HG02973 (cell line): Measurements from ENCODE around the gene AGPAT3.
"Not testable (repeated sequence)": the region's sequence is repeated elsewhere in the genome, so short reads cannot be mapped to it uniquely, and the experiment has no call there.

Experiments
- ATAC-seq: cut with Tn5 transposase; IDR thresholded peaks from one replicate; pipeline ENCODE4 v1.9.1; 2021; ENCODE audit warnings: moderate library complexity; ENCODE audit not compliant: unreplicated experiment

AGPAT3 gene

GRCh38 chr21:43864962-43865539, at the start of gene AGPAT3:
Gene AGPAT3 (plus strand): TSS chr21:43865223. CDS start chr21:43959682, 94,459 bp downstream.
- ATAC-seq: no peak

- ATAC-seq: no peak
Measured at GRCh38 chr21:43815991-43816390, 49.0 kb upstream of the AGPAT3 start.

- no peak for ATAC-seq
Measured at GRCh38 chr21:43816611-43817071, 48.4 kb upstream of the AGPAT3 start.

GRCh38 chr21:43817157-43818086, 47.6 kb upstream of the AGPAT3 start:
- ATAC-seq: no peak

- no peak for ATAC-seq
Measured at GRCh38 chr21:43818685-43819084, 46.3 kb upstream of the AGPAT3 start.

- no peak for ATAC-seq
Measured at GRCh38 chr21:43819511-43820405, 45.3 kb upstream of the AGPAT3 start.

- no peak for ATAC-seq
Measured at GRCh38 chr21:43820466-43820865, 44.6 kb upstream of the AGPAT3 start.

- ATAC-seq: not testable (repeated sequence)
Measured at GRCh38 chr21:43822166-43822565, 42.9 kb upstream of the AGPAT3 start.

GRCh38 chr21:43822741-43823140, 42.3 kb upstream of the AGPAT3 start:
- ATAC-seq: not testable (repeated sequence)

GRCh38 chr21:43824333-43825241, 40.4 kb upstream of the AGPAT3 start:
- ATAC-seq: no peak

GRCh38 chr21:43825242-43825935, 39.6 kb upstream of the AGPAT3 start:
- no peak for ATAC-seq

GRCh38 chr21:43825936-43826622, 38.9 kb upstream of the AGPAT3 start:
- no peak for ATAC-seq

- ATAC-seq: no peak
Measured at GRCh38 chr21:43826623-43826974, 38.4 kb upstream of the AGPAT3 start.

GRCh38 chr21:43827015-43827611, 37.9 kb upstream of the AGPAT3 start:
- ATAC-seq: no peak

GRCh38 chr21:43829161-43829560, 35.9 kb upstream of the AGPAT3 start:
- ATAC-seq: no peak

GRCh38 chr21:43829575-43830119, 35.4 kb upstream of the AGPAT3 start:
- no peak for ATAC-seq

- no peak for ATAC-seq
Measured at GRCh38 chr21:43832158-43832550, 32.9 kb upstream of the AGPAT3 start.

- ATAC-seq: no peak
Measured at GRCh38 chr21:43832648-43833047, 32.4 kb upstream of the AGPAT3 start.
